Activated T-cell treated with anti-CD3 and anti-CD28 coated beads for 24 hours (primary cell): Measurements from ENCODE around the gene LYPD6.

Experiments used
- DNase-seq: peaks from one replicate; pipeline ENCODE4 v3.0.0-alpha.2; 2020; ENCODE audit warnings: low read depth

The LYPD6 gene

GRCh38 chr2:149513461-149513860 lies 183.1 kb downstream of the LYPD6 start:
- no peak for DNase-seq
